Skeletal muscle tissue (tissue), 4 donors: ENCODE data around the gene GPRC5C. TPM values are rescaled to one million over a fixed set of nuclear protein-coding genes. Genes with fewer than 3 reads are reported as not detected.
"Not testable (repeated sequence)": the region's sequence is repeated elsewhere in the genome, so short reads cannot be mapped to it uniquely, and the experiment has no call there.

Source experiments
- H3K27ac ChIP-seq: one replicate; pipeline ENCODE4 v1.7.0; 2013; ENCODE audit warnings: mild to moderate bottlenecking, low read depth, low read length, inconsistent platforms
- H3K27me3 ChIP-seq, 3 donors: one replicate each; pipeline ENCODE4 v1.7.0; 2013; ENCODE audit warnings: low read length in 3 of 3; ENCODE audit not compliant: control insufficient read depth in 3 of 3, insufficient read depth in 3 of 3
- H3K36me3 ChIP-seq, 3 donors: one replicate each; pipeline ENCODE4 v1.7.0; 2013; ENCODE audit warnings: low read length in 3 of 3; ENCODE audit not compliant: control insufficient read depth in 3 of 3, insufficient read depth in 3 of 3
- H3K4me1 ChIP-seq, 3 donors: one replicate each; pipeline ENCODE4 v1.7.0; 2013; ENCODE audit warnings: low read length in 3 of 3, mild to moderate bottlenecking in 3 of 3; ENCODE audit not compliant: control insufficient read depth in 3 of 3, insufficient read depth in 3 of 3
- H3K4me3 ChIP-seq, 3 donors: one replicate each; pipeline ENCODE4 v1.7.0; 2013; ENCODE audit warnings: low read length in 3 of 3
- H3K9ac ChIP-seq, 3 donors: one replicate each; pipeline ENCODE4 v1.7.0; 2013; ENCODE audit warnings: low read length in 3 of 3, mild to moderate bottlenecking in 3 of 3, moderate library complexity in 2 of 3, low read depth in 1 of 3
- H3K9me3 ChIP-seq, 3 donors: one replicate each; pipeline ENCODE4 v1.7.0; 2013; ENCODE audit warnings: low read length in 3 of 3; ENCODE audit not compliant: control insufficient read depth in 3 of 3
- total RNA-seq: library from RNA; depleted of rRNA; stranded (reverse); fragments of >200 nt; gene quantifications from one replicate; pipeline ENCODE4 v1.2.3, GENCODE V29; 2014
- donor health status: Osteomylitis.

GPRC5C gene
- total RNA-seq, 1 donor from 2014 or later: 44.4 TPM

GRCh38 chr17:74478420-74479100 lies 46.7 kb downstream of the GPRC5C start:
- no peak overlapping the region for H3K4me3 ChIP-seq
- H3K9me3 ChIP-seq: peaks cover 0 to 2% (median 0%) of the 10 kb centered on the region in 3 donors
- H3K27ac ChIP-seq: no peak overlapping the region
- H3K9ac ChIP-seq: no peak overlapping the region
- peaks cover 0 to 6% (median 0%) of the 10 kb centered on the region in 3 donors for H3K27me3 ChIP-seq
- no peaks in the 10 kb centered on the region for H3K36me3 ChIP-seq
- peaks cover 4 to 5% (median 5%) of the 10 kb centered on the region in 3 donors for H3K4me1 ChIP-seq

- H3K9me3 ChIP-seq: peaks cover 0 to 2% (median 0%) of the 10 kb centered on the region in 3 donors
- H3K27ac ChIP-seq: no peak overlapping the region
- no peaks in the 10 kb centered on the region for H3K36me3 ChIP-seq
- H3K27me3 ChIP-seq: no peaks in the 10 kb centered on the region
- H3K4me1 ChIP-seq: peaks cover 11 to 20% (median 19%) of the 10 kb centered on the region in 3 donors
- H3K4me3 ChIP-seq: no peak overlapping the region
- no peak overlapping the region for H3K9ac ChIP-seq
Observed at GRCh38 chr17:74480290-74480689, 48.4 kb downstream of the GPRC5C start.

GRCh38 chr17:74481621-74482020 lies 49.7 kb downstream of the GPRC5C start:
- Histone ChIP-seq H3K4me3 (no peak overlapping the region), H3K4me1 (peaks cover 17 to 32% (median 31%) of the 10 kb centered on the region in 3 donors), H3K27ac (no peak overlapping the region), H3K36me3 (no peaks in the 10 kb centered on the region), H3K27me3 (no peaks in the 10 kb centered on the region), H3K9ac (no peak overlapping the region), H3K9me3 (no peaks in the 10 kb centered on the region)

GRCh38 chr17:74484066-74484465 lies 52.2 kb downstream of the GPRC5C start:
- no peaks in the 10 kb centered on the region for H3K36me3 ChIP-seq
- peak overlapping the region in 1 of 3 donors; percentile 57 for H3K9ac ChIP-seq
- H3K9me3 ChIP-seq: no peaks in the 10 kb centered on the region
- no peaks in the 10 kb centered on the region for H3K27me3 ChIP-seq
- no peak overlapping the region for H3K27ac ChIP-seq
- peaks cover 13 to 33% (median 28%) of the 10 kb centered on the region in 3 donors for H3K4me1 ChIP-seq
- no peak overlapping the region for H3K4me3 ChIP-seq

- Histone ChIP-seq H3K4me3 (no peak overlapping the region), H3K9ac (peak overlapping the region in 1 of 3 donors; percentile 54), H3K9me3 (no peaks in the 10 kb centered on the region), H3K4me1 (peaks cover 13 to 33% (median 28%) of the 10 kb centered on the region in 3 donors), H3K27me3 (no peaks in the 10 kb centered on the region), H3K36me3 (no peaks in the 10 kb centered on the region), H3K27ac (peak overlapping the region; percentile 82)
Observed at GRCh38 chr17:74485022-74485743, 53.3 kb downstream of the GPRC5C start.

- Histone ChIP-seq H3K27ac (peak overlapping the region; percentile 82), H3K36me3 (no peaks in the 10 kb centered on the region), H3K27me3 (no peaks in the 10 kb centered on the region), H3K4me3 (no peak overlapping the region), H3K9ac (peak overlapping the region in 1 of 3 donors; percentile 54), H3K4me1 (peaks cover 13 to 33% (median 28%) of the 10 kb centered on the region in 3 donors), H3K9me3 (no peaks in the 10 kb centered on the region)
Observed at GRCh38 chr17:74485841-74486240, 54.0 kb downstream of the GPRC5C start.

- H3K36me3 ChIP-seq, H3K27ac ChIP-seq, H3K27me3 ChIP-seq, H3K9ac ChIP-seq, H3K9me3 ChIP-seq, H3K4me3 ChIP-seq: not testable (repeated sequence)
- H3K4me1 ChIP-seq: peaks cover 13 to 35% (median 35%) of the 10 kb centered on the region in 3 donors
Observed at GRCh38 chr17:74488276-74488675, 56.4 kb downstream of the GPRC5C start.

- Histone ChIP-seq H3K36me3 (no peaks in the 10 kb centered on the region), H3K4me1 (peaks cover 6 to 18% (median 16%) of the 10 kb centered on the region in 3 donors), H3K9ac (no peak overlapping the region), H3K27me3 (no peaks in the 10 kb centered on the region), H3K27ac (no peak overlapping the region), H3K4me3 (no peak overlapping the region), H3K9me3 (no peaks in the 10 kb centered on the region)
Observed at GRCh38 chr17:74490716-74491115, 58.8 kb downstream of the GPRC5C start.

GRCh38 chr17:74491626-74492025 lies 59.7 kb downstream of the GPRC5C start:
- Histone ChIP-seq H3K36me3 (no peaks in the 10 kb centered on the region), H3K27ac (no peak overlapping the region), H3K4me1 (peaks cover 0 to 9% (median 8%) of the 10 kb centered on the region in 3 donors), H3K9ac (no peak overlapping the region), H3K27me3 (no peaks in the 10 kb centered on the region), H3K4me3 (no peak overlapping the region), H3K9me3 (no peaks in the 10 kb centered on the region)

- no peak overlapping the region for H3K27ac ChIP-seq
- no peak overlapping the region for H3K4me3 ChIP-seq
- H3K9ac ChIP-seq: peak overlapping the region in 1 of 3 donors; percentile 1
- peaks cover 0 to 7% (median 5%) of the 10 kb centered on the region in 3 donors for H3K4me1 ChIP-seq
- no peaks in the 10 kb centered on the region for H3K9me3 ChIP-seq
- no peaks in the 10 kb centered on the region for H3K27me3 ChIP-seq
- H3K36me3 ChIP-seq: no peaks in the 10 kb centered on the region
Observed at GRCh38 chr17:74493331-74493833, 61.5 kb downstream of the GPRC5C start.
